Measurements from ENCODE around the gene LTBP2.

DNA sequence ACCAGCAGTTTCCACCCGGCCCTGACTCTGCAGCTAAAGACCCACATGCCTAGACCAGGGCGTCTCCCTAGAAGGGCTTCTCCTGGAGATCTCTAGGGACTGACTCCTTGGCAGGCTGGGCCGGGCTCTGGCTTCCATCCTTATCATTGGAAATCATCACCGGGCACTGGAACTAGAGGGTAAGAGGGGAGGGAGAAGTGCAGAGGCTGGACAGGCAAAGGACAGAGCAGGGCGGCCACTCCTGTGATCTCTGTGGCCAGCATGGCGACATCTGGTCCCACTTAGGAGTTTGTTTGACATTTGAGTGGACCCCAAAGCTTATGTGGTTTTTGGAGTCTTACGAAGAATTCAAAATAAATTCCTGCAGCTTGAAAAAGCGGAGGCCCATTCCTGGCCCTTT lies 7.1 kb downstream of the LTBP2 start:
- TF ChIP-seq CTCF (IDR thresholded peaks at IDR 0.05; ENCODE audit: poor library complexity) (no peak), EZH2 (IDR thresholded peaks at IDR 0.05; ENCODE audit: borderline replicate concordance) (no peak), EZH2phosphoT487 (IDR thresholded peaks at IDR 0.05; ENCODE audit: low read depth, severe bottlenecking, unreplicated experiment) (no peak)

Data from hepatocyte (in vitro differentiated cells).